Muscle of arm (tissue), 12 donors: Measurements from ENCODE around the gene TCF7L1. TPM values are rescaled to one million over a fixed set of nuclear protein-coding genes. Genes with fewer than 3 reads are reported as not detected.
"Not testable (repeated sequence)": the region's sequence is repeated elsewhere in the genome, so short reads cannot be mapped to it uniquely, and the experiment has no call there.

Source experiments
- DNase-seq: peaks from one replicate; pipeline ENCODE4 v3.0.0-alpha.2; 2013
- polyA plus RNA-seq, 12 donors: library from polyadenylated mRNA; unstranded; fragments of 120-200 nt; gene quantifications; one replicate each; pipeline ENCODE4 v1.2.1, GENCODE V29; 2013; ENCODE audit not compliant: insufficient read length in 12 of 12

The TCF7L1 gene
- polyA plus RNA-seq, 12 donors = 28.2 to 77.7 (median 35.4) TPM; not detected in 1

DNA sequence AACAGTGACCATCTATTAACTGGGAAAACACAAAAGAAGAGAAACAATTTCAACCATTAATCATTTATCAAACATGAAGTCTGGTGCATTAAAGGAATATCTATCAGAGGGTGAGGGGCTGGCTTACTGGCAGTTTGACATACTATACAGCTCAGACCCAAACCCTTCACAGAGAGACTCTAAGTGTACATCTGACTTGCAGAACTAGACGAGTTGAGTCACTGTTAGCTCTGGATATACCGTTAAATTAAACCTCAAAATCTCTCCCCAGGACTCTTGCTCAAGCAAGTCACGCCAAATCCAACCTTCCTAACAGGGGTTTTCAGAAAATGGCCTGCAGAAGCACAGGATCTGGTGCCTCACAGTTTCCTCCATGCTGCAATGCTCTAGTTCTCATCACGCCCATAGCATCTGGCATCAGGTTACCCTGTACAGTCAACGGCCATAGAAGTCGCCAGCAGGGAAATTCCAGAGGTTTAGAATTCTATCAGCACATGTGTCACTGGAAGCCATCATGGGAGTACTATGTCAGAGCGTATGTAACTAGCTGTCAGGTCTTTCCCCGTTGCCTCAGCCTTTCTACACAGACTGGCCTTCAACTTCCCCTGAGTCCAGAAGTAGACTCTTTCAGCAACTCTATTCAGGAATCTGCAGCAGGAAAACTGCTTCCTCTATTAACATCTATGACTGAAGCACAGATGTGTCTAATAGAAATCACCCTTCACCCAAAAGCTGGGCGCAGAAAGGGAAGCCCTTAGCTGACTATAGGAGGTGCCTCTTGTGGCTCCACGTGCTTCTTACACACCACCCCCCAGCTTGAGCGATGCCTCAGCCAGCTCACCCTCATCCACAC, 185.3 kb downstream of the TCF7L1 start:
- no peak for DNase-seq

DNA sequence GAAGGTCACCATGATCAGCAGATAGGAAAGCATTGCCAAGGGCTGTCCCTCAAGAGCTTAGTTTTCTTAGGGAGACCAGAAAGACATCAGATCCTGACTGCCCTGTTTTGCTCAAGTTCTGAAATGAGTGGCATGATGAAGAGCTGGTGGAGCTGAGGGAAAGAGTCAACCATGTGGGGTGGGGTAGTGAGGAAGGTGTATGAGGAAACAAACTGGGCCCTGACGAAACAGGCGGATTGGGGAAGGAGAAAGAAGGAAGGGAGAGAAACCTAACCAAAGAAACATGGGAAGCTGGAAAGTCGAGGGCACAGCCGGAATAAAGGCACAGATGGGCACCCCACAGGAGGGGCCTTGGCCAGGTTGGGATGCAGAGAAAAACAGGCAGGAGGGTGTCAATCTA, 186.6 kb downstream of the TCF7L1 start:
- no peak for DNase-seq

- no peak for DNase-seq
These were observed 190.3 kb downstream of the TCF7L1 start for GRCh38 chr2:85323351-85323987.

- DNase-seq = not testable (repeated sequence)
These were observed 190.8 kb downstream of the TCF7L1 start for GRCh38 chr2:85323988-85324367.

DNA sequence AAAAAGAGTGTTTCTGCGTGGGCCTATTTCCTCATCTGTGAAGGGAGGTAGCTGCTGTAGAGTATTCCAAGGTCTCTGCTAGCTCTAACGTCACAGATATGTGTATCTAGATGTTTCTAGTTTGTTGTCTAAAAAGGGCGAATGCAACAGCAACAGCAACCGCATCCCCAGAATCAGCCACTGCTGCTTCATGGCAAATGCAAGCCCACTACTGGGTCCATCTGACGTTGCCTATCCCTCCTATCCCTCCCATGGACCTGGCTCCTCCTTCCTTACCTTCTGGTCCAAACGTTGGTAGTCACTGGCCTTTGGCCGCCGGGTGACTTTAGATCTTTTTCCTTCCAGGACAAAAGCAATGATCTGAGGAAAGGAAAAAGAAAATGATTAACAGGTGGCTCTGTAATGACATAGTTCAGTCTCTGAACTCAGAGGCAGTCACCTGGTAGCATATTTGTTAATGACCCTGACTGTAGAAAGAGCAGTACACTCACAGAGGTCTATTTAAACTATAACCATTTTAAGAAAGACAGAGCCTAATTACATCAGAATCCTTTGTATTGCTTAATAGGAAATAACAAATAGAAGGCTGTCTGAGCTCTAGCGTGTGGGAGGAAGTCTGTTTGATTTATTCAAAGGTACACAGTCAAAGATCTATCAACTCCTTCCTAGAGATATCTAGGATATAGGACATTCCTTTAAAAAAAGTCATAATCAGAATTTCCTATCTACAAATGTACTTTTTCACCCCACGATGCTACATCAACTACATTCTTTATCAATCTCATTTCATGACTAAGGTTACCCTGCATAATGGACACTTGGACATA, 191.7 kb downstream of the TCF7L1 start:
- DNase-seq = no peak

GRCh38 chr2:85325466-85325811, 192.2 kb downstream of the TCF7L1 start:
- no peak for DNase-seq

- no peak for DNase-seq
These were observed 193.4 kb downstream of the TCF7L1 start for GRCh38 chr2:85326406-85327159.

- DNase-seq = peak; percentile 56
These were observed 194.1 kb downstream of the TCF7L1 start for GRCh38 chr2:85327160-85327821.

DNA sequence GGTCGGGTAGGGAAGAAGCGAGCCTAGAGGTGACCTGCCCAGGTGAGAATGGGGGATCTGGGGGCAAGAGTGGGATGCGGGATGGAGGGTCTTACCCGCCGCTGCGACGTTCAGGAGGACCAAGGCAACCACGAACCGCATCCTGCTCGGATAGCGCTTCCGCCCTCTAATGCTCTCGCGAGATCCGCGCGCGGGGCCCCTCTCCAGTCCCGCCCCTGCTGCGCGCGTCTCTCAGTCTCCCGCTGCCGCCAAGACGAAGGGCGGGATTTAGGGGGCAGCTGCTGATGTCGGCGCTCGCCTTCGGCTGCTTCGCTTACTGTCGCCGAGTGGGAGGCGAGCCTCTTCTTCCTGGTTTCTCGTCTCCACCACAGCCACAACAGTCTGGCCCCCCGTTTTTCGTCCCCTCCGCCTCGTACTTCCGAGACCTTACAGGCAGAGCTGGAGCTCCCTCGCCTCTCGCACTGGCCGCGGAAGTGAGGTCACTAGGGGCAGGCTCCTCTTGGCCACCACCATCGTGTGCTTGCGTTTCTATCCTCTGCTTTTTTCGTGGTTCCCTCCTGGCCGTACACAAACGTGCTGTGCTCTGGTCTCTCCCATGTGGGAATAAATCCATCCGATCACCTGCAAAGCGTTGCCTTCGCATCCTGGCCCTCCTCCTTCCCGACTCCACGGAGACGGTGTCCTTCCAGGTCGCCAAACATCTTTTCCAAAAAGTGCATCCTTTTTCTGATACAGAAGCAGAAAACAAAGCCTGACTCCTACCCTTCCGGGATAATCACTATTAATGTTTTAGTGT, 194.8 kb downstream of the TCF7L1 start, which contains the start of gene TGOLN2:
Gene TGOLN2 (minus strand): TSS at position 168 of the 796 bp plus-strand sequence. CDS start 27 bp downstream, at position 141.
- DNase-seq = peak; percentile 95

- DNase-seq = no peak
These were observed 196.0 kb downstream of the TCF7L1 start for GRCh38 chr2:85329181-85329651.

- not testable (repeated sequence) for DNase-seq
These were observed 196.5 kb downstream of the TCF7L1 start for GRCh38 chr2:85329701-85330100.

- no peak for DNase-seq
These were observed 197.8 kb downstream of the TCF7L1 start for GRCh38 chr2:85330839-85331636.

GRCh38 chr2:85333877-85334276, 200.7 kb downstream of the TCF7L1 start:
- DNase-seq = not testable (repeated sequence)

GRCh38 chr2:85334928-85335327, 201.7 kb downstream of the TCF7L1 start:
- no peak for DNase-seq

GRCh38 chr2:85340034-85340892, 207.1 kb downstream of the TCF7L1 start:
- DNase-seq = no peak

DNA sequence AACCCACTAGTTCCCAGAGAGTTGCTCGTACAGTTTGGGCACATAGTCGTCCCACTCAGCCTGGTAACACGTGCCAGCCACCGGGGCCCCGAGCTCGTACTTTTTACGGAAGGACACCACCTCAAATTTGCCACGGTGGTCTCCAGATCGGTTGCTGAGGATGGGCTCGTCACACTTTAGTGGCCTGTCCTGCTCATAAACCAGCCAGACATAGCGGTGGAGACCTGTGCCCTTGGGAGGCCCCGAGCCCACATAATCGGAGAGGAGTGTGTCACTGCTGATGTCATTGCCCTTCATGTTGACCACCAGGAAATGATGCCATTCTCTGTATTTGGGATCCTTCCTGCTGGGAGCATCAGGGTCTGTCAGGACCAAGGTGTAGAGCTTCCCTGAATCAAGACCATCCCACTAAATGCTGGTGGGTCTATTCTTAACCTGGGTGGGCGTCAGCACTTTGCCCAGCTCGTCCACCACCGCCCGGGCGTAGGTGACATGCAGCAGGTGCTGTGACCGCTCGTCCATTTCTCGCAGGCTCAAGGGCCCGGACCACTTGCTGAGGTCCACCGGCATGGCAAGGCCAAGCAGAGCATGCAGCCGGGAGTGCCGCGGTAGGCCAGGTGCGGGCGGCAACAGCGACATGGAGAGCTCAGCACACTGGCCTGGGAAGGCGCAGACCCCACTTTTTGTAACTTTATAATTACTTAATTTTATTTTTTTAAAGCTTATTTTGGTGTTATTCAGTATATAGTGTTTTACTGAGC, 208.3 kb downstream of the TCF7L1 start:
- no peak for DNase-seq

- DNase-seq = no peak
These were observed 209.0 kb downstream of the TCF7L1 start for GRCh38 chr2:85342156-85342555.
